ENCODE data around the gene ST8SIA5.

The ST8SIA5 gene

DNA sequence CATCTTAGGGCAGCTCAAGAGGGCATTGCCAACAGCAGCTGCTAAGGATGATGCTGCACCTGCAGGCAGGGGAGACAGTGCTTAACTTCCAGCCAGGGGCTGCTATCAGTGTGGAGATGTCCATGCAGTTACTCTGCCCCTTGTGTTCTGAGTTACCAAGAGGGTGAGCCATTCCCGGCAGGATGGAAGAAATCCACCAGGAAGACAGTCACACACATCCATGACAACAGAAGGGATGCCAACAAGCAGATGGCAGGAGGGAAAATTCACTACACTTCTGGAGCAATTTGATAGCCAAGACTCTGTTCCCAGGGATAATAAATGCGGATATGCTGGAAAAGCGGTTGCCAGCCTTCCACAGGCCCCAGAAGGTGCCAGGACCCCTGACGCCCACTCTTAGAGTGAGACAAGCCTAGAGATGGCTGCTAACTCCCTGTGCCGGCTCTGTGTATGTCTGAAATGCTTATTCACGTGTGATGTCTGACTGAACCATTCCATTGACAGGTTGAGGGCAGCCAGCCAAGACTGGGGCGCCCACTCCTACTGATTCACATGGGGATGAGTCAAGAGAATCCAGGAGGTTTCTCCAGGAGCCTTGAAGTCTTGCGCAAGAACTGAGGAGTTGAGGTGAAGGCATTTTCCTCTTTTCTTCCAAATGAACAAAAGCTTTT, 124.3 kb downstream of the ST8SIA5 start:
- Histone ChIP-seq H3K36me3 (ENCODE audit: control insufficient read depth, insufficient read depth, low read length) (no peaks in the 10 kb centered on the region), H3K9ac (ENCODE audit: low read depth, low read length) (no peak overlapping the region), H3K4me1 (ENCODE audit: control insufficient read depth, insufficient read depth, low read length) (no peaks in the 10 kb centered on the region), H3K9me3 (ENCODE audit: control insufficient read depth, insufficient read depth, low read length) (no peaks in the 10 kb centered on the region), H3K4me3 (ENCODE audit: low read depth, low read length) (no peak overlapping the region), H3K27me3 (ENCODE audit: control insufficient read depth, insufficient read depth, low read length) (no peaks in the 10 kb centered on the region)

DNA sequence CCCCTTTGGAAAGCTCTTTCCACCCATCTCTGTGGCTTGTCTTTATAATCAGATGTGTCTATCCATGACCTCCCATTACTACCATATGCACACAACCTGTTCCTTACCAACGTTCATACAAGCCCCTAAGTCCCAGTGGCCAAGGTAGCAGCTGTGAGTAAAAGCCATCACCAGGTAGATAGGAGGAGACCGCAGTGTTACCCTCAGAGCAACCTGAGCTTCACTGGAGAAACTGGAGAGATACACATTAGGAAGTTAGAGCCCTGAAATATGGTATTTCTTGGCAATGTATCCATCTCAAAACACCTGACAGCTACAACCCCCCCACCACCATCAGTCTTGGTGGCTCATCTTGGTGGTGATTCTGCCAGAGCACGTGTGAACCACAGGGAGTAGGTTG, 125.9 kb downstream of the ST8SIA5 start:
- Histone ChIP-seq H3K9me3 (ENCODE audit: control insufficient read depth, insufficient read depth, low read length) (no peaks in the 10 kb centered on the region), H3K4me3 (ENCODE audit: low read depth, low read length) (no peak overlapping the region), H3K9ac (ENCODE audit: low read depth, low read length) (no peak overlapping the region), H3K4me1 (ENCODE audit: control insufficient read depth, insufficient read depth, low read length) (no peaks in the 10 kb centered on the region), H3K36me3 (ENCODE audit: control insufficient read depth, insufficient read depth, low read length) (no peaks in the 10 kb centered on the region), H3K27me3 (ENCODE audit: control insufficient read depth, insufficient read depth, low read length) (no peaks in the 10 kb centered on the region)

DNA sequence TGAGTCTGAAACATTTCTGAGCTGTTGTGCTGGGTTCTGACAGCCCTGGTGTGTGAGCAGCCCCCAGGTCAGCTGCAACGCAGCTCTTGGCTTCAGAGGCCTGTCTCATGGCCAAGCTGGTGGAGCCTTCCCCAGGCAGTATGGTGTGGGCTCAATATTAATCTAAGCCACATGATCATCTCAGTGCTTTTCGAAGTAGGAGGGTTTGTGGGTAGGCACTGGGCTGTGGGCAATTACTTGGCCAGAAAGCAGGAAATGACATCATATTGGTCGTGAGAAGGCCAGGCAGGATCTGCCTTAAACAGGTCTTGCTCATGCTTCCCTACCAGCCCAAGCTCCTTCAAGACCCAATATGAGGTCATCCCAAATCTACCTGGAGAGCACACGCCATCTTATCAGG, 126.7 kb downstream of the ST8SIA5 start:
- Histone ChIP-seq H3K9me3 (ENCODE audit: control insufficient read depth, insufficient read depth, low read length) (no peaks in the 10 kb centered on the region), H3K36me3 (ENCODE audit: control insufficient read depth, insufficient read depth, low read length) (no peaks in the 10 kb centered on the region), H3K4me1 (ENCODE audit: control insufficient read depth, insufficient read depth, low read length) (no peaks in the 10 kb centered on the region), H3K4me3 (ENCODE audit: low read depth, low read length) (no peak overlapping the region), H3K27me3 (ENCODE audit: control insufficient read depth, insufficient read depth, low read length) (no peaks in the 10 kb centered on the region), H3K9ac (ENCODE audit: low read depth, low read length) (no peak overlapping the region)

DNA sequence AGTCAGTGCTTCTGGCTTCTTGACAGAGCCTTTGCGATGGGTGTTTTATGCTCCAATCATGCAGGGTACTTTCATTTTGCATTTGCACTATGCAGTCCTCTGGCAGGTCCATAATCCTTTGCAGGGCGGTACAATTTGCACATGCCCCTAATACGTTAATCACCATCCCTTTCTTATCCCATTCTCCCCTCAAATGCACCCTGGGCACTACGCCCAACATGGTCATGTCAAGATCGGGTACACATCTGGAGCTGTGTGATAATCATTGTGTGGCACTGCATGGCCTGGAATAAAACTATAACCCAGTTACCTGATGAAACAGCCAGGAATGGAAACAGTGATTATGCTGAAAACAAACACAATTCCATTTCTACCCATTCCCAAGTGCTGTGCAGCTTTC, 127.5 kb downstream of the ST8SIA5 start:
- H3K9ac ChIP-seq (ENCODE audit: low read depth, low read length) = no peak overlapping the region
- H3K9me3 ChIP-seq (ENCODE audit: control insufficient read depth, insufficient read depth, low read length) = no peaks in the 10 kb centered on the region
- no peaks in the 10 kb centered on the region for H3K27me3 ChIP-seq (ENCODE audit: control insufficient read depth, insufficient read depth, low read length)
- H3K4me3 ChIP-seq (ENCODE audit: low read depth, low read length) = no peak overlapping the region
- H3K4me1 ChIP-seq (ENCODE audit: control insufficient read depth, insufficient read depth, low read length) = no peaks in the 10 kb centered on the region
- no peaks in the 10 kb centered on the region for H3K36me3 ChIP-seq (ENCODE audit: control insufficient read depth, insufficient read depth, low read length)

DNA sequence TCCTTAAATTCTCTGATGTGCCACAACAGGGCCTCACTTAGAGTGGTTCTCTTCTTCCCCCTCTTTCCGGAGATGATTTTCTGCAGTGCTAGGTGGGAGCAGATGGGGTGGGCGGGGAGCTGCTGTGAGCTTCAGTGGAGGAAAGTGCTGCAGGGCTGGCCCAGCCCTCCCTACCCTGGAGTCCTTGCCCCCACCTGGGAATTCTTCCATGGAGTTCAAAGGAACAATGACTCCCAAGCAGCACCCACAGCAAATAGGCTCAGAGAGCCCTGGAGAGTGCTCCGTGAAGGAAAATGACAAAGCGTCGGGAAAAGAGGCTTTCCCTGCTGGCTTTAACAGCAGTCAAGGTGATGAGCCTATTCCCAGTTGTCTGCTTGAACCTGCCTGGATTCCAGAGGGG, 128.6 kb downstream of the ST8SIA5 start:
- H3K9ac ChIP-seq (ENCODE audit: low read depth, low read length) = no peak overlapping the region
- H3K4me1 ChIP-seq (ENCODE audit: control insufficient read depth, insufficient read depth, low read length) = no peaks in the 10 kb centered on the region
- H3K36me3 ChIP-seq (ENCODE audit: control insufficient read depth, insufficient read depth, low read length) = no peaks in the 10 kb centered on the region

DNA sequence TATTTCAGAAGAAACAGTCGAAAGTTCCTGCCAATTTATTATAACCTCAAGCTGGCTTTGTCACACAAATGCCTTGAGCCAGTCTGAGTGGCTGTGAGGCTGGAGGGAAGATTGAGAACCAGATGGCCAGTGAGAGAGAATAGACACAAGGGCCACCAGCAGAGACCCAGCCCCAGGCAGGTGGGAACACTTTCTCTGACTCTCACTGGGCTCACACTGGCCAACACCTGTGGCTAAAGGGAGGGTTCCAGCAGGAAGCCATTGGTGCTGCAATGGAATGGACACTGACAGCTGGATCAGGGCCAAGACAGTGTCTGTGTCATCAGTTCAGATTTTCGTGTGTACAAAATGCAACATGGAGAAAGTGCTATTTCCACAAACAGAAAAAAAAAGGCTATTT, 129.7 kb downstream of the ST8SIA5 start:
- no peaks in the 10 kb centered on the region for H3K9me3 ChIP-seq (ENCODE audit: control insufficient read depth, insufficient read depth, low read length)
- H3K9ac ChIP-seq (ENCODE audit: low read depth, low read length) = no peak overlapping the region
- no peak overlapping the region for H3K4me3 ChIP-seq (ENCODE audit: low read depth, low read length)
- H3K4me1 ChIP-seq (ENCODE audit: control insufficient read depth, insufficient read depth, low read length) = no peaks in the 10 kb centered on the region
- H3K27me3 ChIP-seq (ENCODE audit: control insufficient read depth, insufficient read depth, low read length) = no peaks in the 10 kb centered on the region
- H3K36me3 ChIP-seq (ENCODE audit: control insufficient read depth, insufficient read depth, low read length) = no peaks in the 10 kb centered on the region

More for the DNA sequence above, 128.6 kb downstream of the ST8SIA5 start:
- no peak overlapping the region for H3K4me3 ChIP-seq (ENCODE audit: low read depth, low read length)
- no peaks in the 10 kb centered on the region for H3K27me3 ChIP-seq (ENCODE audit: control insufficient read depth, insufficient read depth, low read length)
- H3K9me3 ChIP-seq (ENCODE audit: control insufficient read depth, insufficient read depth, low read length) = no peaks in the 10 kb centered on the region

DNA sequence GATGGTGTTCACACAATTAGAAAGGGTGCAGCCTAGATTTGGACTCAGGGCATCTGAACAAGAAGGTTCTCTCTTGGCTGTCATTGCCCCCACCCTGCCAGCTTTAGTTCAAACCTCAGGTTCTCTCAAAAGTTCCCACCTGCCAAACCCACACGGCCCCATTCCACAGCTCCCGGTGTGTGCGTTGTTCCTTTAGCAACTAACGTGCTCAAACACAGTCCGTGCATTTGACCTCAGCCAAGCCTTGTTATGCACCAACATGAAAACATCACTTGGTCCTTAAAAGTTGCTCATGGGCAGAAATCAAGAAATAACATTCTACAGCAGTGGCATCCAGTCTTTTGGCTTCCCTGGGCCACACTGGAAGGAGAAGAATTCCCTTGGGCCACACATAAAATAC, 131.8 kb downstream of the ST8SIA5 start:
- Histone ChIP-seq H3K4me1 (ENCODE audit: control insufficient read depth, insufficient read depth, low read length) (no peaks in the 10 kb centered on the region), H3K27me3 (ENCODE audit: control insufficient read depth, insufficient read depth, low read length) (no peaks in the 10 kb centered on the region), H3K4me3 (ENCODE audit: low read depth, low read length) (no peak overlapping the region), H3K9ac (ENCODE audit: low read depth, low read length) (no peak overlapping the region), H3K9me3 (ENCODE audit: control insufficient read depth, insufficient read depth, low read length) (no peaks in the 10 kb centered on the region), H3K36me3 (ENCODE audit: control insufficient read depth, insufficient read depth, low read length) (no peaks in the 10 kb centered on the region)

DNA sequence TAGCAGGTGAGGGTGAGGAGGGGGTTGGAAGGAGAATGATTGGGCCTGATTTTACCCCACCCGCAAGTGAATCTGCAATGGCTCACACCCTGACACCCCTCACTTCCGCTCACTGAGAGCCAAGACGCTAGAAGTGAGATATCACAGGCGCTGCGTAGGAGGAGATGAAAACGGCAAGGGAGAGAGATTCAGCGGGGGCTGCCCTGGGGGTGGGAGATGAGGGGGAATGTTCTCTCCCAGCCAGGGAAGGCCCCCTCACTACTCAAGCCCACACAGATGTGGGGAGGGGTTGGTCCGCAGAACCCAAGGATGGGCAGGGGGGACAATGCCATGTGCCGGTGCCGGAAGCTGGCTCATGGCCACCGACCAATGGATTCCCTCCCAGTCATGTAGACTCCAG, 132.7 kb downstream of the ST8SIA5 start:
- Histone ChIP-seq H3K9me3 (ENCODE audit: control insufficient read depth, insufficient read depth, low read length) (no peaks in the 10 kb centered on the region), H3K36me3 (ENCODE audit: control insufficient read depth, insufficient read depth, low read length) (no peaks in the 10 kb centered on the region), H3K4me3 (ENCODE audit: low read depth, low read length) (no peak overlapping the region), H3K4me1 (ENCODE audit: control insufficient read depth, insufficient read depth, low read length) (no peaks in the 10 kb centered on the region), H3K9ac (ENCODE audit: low read depth, low read length) (no peak overlapping the region), H3K27me3 (ENCODE audit: control insufficient read depth, insufficient read depth, low read length) (no peaks in the 10 kb centered on the region)

DNA sequence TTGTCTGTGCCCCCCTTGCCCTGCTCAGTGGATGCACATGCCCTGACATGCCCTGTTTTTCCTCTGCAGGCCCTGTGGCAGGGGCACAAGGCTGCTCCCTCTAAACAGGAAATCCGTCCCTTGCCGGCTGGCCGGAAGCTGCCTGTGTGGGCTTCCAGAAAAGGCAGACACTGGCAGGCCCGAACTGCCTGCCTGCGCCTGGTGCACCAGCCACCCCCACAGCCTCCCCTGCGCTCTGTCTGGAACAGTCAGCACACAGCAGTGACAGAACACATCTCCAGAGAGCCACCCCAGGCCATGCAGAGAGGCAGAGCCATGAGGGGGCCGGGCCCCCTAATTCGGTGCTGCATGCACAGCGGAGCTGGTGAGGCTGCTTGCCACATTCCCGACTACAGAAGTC, 133.3 kb downstream of the ST8SIA5 start:
- no peak overlapping the region for H3K9ac ChIP-seq (ENCODE audit: low read depth, low read length)
- no peaks in the 10 kb centered on the region for H3K4me1 ChIP-seq (ENCODE audit: control insufficient read depth, insufficient read depth, low read length)
- H3K27me3 ChIP-seq (ENCODE audit: control insufficient read depth, insufficient read depth, low read length) = no peaks in the 10 kb centered on the region
- no peak overlapping the region for H3K4me3 ChIP-seq (ENCODE audit: low read depth, low read length)
- H3K9me3 ChIP-seq (ENCODE audit: control insufficient read depth, insufficient read depth, low read length) = no peaks in the 10 kb centered on the region
- no peaks in the 10 kb centered on the region for H3K36me3 ChIP-seq (ENCODE audit: control insufficient read depth, insufficient read depth, low read length)

DNA sequence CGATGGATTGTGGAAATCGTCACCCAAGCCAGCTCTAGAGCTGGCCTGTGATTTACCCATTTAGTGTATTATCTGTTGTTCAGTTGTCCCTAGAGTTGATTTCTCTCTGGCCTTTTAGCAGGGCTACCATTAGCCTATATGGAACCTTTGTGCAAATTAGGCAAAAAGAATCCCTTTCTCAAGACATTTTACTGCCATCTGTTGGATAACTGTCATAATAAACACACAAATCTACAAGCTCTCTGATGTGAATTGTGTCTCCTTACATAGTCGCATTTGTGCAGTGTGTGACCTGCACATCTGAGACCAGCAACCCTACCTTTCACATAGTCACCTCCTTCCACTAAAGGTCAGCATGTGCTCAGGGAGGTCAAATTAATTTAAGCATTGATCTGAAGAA, 133.9 kb downstream of the ST8SIA5 start:
- Histone ChIP-seq H3K9ac (ENCODE audit: low read depth, low read length) (no peak overlapping the region), H3K9me3 (ENCODE audit: control insufficient read depth, insufficient read depth, low read length) (no peaks in the 10 kb centered on the region), H3K4me3 (ENCODE audit: low read depth, low read length) (no peak overlapping the region), H3K4me1 (ENCODE audit: control insufficient read depth, insufficient read depth, low read length) (no peaks in the 10 kb centered on the region), H3K27me3 (ENCODE audit: control insufficient read depth, insufficient read depth, low read length) (no peaks in the 10 kb centered on the region), H3K36me3 (ENCODE audit: control insufficient read depth, insufficient read depth, low read length) (no peaks in the 10 kb centered on the region)

DNA sequence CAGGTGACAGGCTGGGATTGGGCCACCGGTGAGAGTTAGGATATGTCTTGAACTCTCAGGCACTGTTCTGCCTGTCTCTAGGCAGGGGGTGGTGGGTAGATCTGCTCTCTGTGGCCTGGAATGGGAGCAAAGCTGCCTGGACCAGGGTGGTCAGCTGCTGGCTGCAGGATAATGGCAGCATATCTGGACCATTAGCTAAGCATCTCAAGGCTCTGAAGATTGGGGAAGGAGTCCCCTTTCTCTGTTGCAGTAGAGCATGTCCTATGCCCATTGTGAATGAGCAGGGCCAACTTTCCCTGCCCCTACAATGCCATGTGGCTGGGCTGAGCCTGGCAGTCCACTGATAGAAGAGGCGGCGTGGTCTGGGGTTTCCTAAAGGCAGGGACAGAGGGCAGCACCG, 134.4 kb downstream of the ST8SIA5 start:
- no peak overlapping the region for H3K4me3 ChIP-seq (ENCODE audit: low read depth, low read length)
- H3K36me3 ChIP-seq (ENCODE audit: control insufficient read depth, insufficient read depth, low read length) = no peaks in the 10 kb centered on the region
- H3K9ac ChIP-seq (ENCODE audit: low read depth, low read length) = no peak overlapping the region
- H3K9me3 ChIP-seq (ENCODE audit: control insufficient read depth, insufficient read depth, low read length) = no peaks in the 10 kb centered on the region
- H3K4me1 ChIP-seq (ENCODE audit: control insufficient read depth, insufficient read depth, low read length) = no peaks in the 10 kb centered on the region
- H3K27me3 ChIP-seq (ENCODE audit: control insufficient read depth, insufficient read depth, low read length) = no peaks in the 10 kb centered on the region

DNA sequence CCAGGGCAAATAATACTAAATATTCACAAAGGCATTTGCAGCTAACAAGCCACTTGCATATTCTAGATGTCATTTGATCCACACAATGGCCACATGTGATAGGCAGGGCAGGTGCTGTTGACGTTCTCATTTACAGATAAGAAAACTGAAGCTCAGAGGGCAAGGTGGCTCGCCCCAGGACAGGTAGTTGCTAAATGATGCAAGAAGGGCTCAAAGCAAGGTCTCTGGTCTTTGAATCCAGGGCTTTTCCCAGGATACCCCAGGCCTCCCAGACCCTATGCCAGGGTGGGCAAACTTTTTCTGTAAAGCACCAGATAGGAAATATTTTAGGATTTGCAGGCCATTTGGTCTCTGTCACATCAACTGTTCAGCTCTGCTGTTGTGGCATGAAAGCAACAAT, 135.0 kb downstream of the ST8SIA5 start:
- no peaks in the 10 kb centered on the region for H3K4me1 ChIP-seq (ENCODE audit: control insufficient read depth, insufficient read depth, low read length)
- no peak overlapping the region for H3K9ac ChIP-seq (ENCODE audit: low read depth, low read length)
- H3K4me3 ChIP-seq (ENCODE audit: low read depth, low read length) = no peak overlapping the region
- H3K27me3 ChIP-seq (ENCODE audit: control insufficient read depth, insufficient read depth, low read length) = no peaks in the 10 kb centered on the region
- no peaks in the 10 kb centered on the region for H3K9me3 ChIP-seq (ENCODE audit: control insufficient read depth, insufficient read depth, low read length)
- no peaks in the 10 kb centered on the region for H3K36me3 ChIP-seq (ENCODE audit: control insufficient read depth, insufficient read depth, low read length)
